ENCODE measurements around the gene TMPRSS4.

DNA sequence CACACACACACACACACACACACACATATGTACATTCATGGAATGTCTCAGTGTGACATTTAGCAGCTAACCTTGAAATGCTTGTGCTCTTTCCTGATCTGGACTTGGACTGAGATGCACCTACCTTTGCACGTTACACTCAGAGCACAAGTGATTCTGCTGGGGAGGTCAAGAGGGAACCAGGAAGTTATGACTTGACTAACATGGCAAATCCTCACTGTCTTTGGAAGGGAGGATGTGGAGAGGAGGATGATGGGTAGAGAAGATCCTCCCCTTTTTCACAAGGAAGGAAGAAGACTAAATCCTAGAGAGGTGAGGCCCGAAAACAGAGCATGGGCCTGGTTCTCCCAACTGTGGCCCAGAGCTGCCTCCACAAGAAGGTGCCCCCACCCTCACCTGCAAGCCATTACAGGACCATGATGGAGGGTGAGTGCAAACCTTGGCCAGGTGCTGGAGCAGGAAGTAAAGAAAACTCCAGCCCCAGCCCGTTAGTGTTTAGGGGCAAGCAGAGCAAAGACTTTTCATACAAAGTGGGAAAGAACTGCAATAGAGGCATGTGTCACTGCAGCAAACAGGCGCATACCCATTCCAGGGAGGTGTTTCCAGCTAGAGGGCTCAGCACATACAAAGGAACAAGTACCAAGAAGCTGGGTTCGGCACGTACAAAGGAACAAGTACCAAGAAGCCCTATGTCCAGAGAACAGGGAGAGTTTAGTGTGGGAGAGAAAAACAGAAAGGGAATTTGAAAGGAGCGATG lies 49.4 kb downstream of the TMPRSS4 start:
- TF ChIP-seq, protein P1, sequence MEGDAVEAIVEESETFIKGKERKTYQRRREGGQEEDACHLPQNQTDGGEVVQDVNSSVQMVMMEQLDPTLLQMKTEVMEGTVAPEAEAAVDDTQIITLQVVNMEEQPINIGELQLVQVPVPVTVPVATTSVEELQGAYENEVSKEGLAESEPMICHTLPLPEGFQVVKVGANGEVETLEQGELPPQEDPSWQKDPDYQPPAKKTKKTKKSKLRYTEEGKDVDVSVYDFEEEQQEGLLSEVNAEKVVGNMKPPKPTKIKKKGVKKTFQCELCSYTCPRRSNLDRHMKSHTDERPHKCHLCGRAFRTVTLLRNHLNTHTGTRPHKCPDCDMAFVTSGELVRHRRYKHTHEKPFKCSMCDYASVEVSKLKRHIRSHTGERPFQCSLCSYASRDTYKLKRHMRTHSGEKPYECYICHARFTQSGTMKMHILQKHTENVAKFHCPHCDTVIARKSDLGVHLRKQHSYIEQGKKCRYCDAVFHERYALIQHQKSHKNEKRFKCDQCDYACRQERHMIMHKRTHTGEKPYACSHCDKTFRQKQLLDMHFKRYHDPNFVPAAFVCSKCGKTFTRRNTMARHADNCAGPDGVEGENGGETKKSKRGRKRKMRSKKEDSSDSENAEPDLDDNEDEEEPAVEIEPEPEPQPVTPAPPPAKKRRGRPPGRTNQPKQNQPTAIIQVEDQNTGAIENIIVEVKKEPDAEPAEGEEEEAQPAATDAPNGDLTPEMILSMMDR (IDR thresholded peaks at IDR 0.05), result no peak
- TF ChIP-seq POLR2A (IDR thresholded peaks at IDR 0.05), result no peak
- TF ChIP-seq POLR2AphosphoS5 (IDR thresholded peaks at IDR 0.05), result no peak
- TF ChIP-seq EP300 (IDR thresholded peaks at IDR 0.05; ENCODE audit: low read depth), result no peak
